Measurements from ENCODE around the gene MRPL38.
"Not testable (repeated sequence)": the region's sequence is repeated elsewhere in the genome, so short reads cannot be mapped to it uniquely, and the experiment has no call there.

The MRPL38 gene

DNA sequence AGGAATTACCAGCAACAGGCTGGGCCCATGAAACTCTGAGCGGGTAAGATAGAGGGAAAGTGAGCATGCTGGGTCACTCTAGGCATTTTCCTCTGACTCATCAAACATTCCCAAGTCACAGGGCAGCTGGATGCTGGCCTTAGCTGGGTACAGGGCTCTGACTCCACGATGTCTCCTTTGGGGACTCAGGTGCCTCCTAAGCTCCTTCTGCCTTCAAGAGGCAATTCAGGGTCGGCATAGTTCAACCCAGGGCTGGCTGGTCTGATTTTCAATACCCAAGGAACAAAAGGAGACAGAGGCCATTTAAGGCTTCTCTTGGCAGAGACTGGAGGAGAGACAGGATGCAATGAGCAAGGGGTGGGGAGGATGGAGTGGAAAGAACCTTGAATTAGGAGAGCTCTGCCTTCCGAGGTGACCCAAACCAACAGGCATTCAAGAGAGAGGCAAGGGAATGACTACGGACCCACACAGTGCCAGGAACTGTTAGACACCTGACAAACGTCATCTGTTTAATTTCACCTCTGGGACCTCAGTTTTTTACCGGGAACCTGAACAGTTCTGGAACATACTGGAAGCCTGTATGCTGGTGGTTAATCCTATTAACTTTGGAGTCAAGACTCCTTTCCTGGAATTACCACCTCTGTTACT, 50.5 kb downstream of the MRPL38 start:
- no peak for DNase-seq (ENCODE audit: low read depth)

DNA sequence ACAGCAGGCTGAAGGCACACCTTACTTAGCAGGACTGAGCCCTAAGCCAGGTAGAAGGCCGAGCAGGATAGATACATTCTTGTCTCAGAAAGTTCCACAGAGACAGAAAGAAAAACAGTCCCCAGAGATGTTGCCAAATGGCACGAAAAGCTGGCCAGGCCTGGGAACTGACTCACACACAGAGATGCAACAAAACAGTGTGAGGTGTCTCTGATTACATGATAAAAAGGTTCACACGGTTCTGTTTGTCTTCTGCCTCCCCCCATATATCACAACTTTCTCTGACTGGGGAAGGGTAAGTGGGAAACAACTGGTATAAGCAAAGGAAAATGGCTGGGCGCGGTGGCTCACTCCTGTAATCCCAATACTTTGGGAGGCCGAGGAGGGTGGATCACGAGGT, 51.3 kb downstream of the MRPL38 start:
- no peak for DNase-seq (ENCODE audit: low read depth)

DNA sequence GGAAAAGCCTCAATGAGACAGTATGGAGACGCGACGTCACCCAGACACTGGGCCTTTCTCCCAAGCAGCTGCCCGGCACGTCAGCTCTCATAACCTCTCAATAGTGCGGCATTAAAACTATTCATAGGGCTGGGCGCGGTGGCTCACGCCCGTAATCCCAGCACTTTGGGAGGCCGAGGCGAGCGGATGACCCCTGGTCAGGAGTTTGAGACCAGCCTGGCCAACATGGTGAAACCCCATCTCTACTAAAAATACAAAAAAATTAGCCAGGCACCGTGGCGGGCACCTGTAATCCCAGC, 53.0 kb downstream of the MRPL38 start:
- DNase-seq (ENCODE audit: low read depth), result not testable (repeated sequence)

DNA sequence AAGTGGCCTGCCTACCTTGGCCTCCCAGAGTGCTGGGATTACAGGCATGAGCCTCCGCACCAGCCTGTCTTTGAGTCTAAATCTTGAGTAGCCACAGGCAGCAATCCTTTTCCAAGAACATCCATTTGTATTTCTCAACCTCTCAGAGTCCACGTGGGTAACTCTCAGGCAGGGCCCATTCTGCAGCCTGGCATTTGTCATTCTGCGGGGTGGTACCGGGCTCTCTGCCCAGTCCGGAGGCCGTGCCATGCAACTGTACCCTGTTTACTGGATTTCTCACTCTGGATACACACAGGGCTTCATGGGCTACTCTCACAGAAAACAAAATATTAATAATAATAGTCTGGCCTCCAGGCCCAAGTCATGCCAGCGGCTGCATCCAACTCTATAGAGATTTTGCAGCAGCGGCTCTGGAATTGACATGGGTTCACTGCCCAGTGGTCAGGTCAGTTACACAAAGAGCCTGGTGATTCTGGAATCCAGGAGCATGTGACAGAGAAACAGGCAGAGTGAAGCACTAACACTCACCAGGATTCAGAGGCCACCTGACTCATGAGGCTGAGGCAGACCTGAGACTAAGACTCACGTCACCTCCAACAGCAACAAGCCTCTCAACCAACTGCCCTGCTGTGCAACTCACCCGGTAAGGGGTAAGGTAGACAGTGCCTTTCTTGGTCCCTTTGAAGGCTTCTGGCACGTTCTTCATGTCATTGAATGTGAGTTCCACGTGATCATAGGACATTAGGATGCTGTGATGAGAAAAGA, 53.6 kb downstream of the MRPL38 start:
- no peak for DNase-seq (ENCODE audit: low read depth)

DNA sequence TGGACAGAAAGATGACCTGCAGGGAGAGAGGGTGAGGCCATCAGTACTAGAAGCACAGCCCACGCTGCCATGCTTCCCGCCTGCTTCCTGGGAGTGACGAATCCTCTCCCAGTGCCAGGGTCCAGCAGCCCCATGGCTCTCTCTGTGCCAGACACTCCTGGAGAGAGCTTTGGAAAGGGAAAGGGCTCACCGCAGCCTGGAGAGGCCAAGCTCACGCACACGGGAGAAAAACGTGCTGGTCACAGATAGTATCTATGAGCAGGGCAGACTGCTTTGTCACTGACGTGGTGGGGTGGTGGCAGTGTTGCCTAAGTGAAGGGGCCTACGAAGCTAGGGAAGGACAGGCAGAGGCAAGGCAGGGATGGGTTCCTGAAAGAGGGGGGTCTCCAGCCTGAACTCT, 55.0 kb downstream of the MRPL38 start:
- no peak for DNase-seq (ENCODE audit: low read depth)

DNA sequence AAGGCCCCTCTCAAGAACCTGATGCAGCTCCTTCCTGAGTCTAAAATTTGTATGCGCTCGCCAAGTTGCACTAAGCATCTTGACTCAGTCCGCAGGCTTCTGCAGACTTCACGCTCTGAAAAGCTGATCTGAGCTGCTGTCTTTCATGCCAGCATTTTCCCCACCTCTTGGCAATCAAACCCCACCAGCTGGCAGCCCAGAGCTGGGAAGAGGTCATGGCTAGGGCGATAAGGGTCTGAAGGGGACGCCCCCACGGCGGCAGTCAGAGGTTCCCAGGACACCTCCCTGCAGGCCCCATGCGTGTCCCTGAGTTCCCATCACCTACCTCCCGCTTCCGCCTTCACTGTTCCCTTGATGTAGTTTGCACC, 55.4 kb downstream of the MRPL38 start:
- DNase-seq (ENCODE audit: low read depth), result no peak
